ENCODE data around the gene CSF1R.

CSF1R gene

DNA sequence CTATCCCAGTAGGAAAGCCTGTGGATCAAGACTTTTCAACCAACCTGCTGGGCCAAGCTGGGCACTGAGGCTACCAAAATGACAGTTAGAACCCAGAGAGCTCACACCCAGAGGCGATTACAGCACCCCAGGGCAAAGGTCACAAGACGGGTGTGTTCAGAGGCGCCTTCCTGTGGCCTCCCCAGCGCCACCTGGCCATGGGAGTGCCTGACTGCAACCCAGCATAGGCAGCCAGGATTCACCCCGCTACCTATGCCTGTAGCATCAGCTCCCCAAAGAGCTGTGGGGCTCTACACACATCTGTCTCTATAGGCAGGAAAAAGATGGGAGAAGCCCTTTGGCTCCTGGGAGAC is 35.8 kb upstream of the CSF1R start:
- H3K4me3 ChIP-seq = no peak overlapping the region
- peak overlapping the region in 2 of 21 experiments; percentile 10 to 28 for H3K27ac ChIP-seq

GRCh38 chr5:150121448-150122157 is 35.2 kb upstream of the CSF1R start:
- Histone ChIP-seq H3K4me3 (no peak overlapping the region), H3K27ac (peak overlapping the region in 1 of 21 experiments; percentile 20)

- Histone ChIP-seq H3K27ac (peak overlapping the region in 2 of 21 experiments; percentile 20 to 28), H3K4me3 (no peak overlapping the region)
Measured at GRCh38 chr5:150120617-150121447, 34.5 kb upstream of the CSF1R start.

- Histone ChIP-seq H3K27ac (no peak overlapping the region), H3K4me3 (no peak overlapping the region)
Measured at GRCh38 chr5:150120062-150120441, 33.7 kb upstream of the CSF1R start.

- no peak overlapping the region for H3K4me3 ChIP-seq
- no peak overlapping the region for H3K27ac ChIP-seq
Measured at GRCh38 chr5:150119421-150120061, 33.2 kb upstream of the CSF1R start.

GRCh38 chr5:150118561-150119229 is 32.3 kb upstream of the CSF1R start:
- no peak overlapping the region for H3K27ac ChIP-seq

GRCh38 chr5:150117945-150118560 is 31.7 kb upstream of the CSF1R start:
- Histone ChIP-seq H3K27ac (no peak overlapping the region), H3K4me3 (no peak overlapping the region)

More at GRCh38 chr5:150118561-150119229, 32.3 kb upstream of the CSF1R start:
- H3K4me3 ChIP-seq = no peak overlapping the region

DNA sequence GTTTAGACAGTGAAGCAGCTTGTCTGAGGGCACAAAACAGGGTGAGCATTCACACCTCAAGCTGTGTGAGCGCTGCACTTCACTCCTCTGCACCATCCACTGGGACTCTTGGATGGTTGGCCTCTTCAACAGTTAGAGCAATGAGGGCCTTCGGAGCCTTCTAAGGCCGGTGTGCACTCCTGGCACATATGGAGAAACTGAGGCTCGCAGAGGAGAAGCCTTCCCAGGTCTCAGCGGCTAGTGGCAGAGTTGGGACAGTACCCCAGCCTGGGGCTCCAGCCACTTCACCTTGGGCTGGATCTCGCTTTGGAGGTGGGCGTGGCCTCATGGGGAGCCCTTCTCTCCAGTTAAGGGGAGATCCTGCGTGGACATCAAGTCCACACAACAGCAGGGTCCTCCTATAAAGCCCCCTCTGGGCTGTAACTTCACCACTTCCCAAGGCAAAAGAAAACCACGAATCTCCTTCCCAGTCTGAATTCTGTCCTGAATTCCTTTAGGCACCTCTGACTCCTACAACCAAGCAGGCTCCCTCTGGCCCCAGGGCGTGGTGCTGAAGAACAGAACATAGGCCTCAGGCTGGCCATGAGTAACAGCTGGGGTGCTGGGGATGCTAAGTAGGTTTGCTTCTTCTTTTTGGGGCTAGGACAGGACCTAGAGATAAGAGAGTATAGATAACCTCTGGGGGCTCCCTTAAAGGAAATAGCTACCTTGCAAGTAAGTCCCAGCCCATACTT is 30.5 kb upstream of the CSF1R start:
- Histone ChIP-seq H3K27ac (peak overlapping the region in 1 of 21 experiments; percentile 22), H3K4me3 (no peak overlapping the region)

- H3K4me3 ChIP-seq = no peak overlapping the region
- peak overlapping the region in 4 of 21 experiments; percentile 5 to 31 (median 8) for H3K27ac ChIP-seq
Measured at GRCh38 chr5:150114773-150115408, 28.5 kb upstream of the CSF1R start.

DNA sequence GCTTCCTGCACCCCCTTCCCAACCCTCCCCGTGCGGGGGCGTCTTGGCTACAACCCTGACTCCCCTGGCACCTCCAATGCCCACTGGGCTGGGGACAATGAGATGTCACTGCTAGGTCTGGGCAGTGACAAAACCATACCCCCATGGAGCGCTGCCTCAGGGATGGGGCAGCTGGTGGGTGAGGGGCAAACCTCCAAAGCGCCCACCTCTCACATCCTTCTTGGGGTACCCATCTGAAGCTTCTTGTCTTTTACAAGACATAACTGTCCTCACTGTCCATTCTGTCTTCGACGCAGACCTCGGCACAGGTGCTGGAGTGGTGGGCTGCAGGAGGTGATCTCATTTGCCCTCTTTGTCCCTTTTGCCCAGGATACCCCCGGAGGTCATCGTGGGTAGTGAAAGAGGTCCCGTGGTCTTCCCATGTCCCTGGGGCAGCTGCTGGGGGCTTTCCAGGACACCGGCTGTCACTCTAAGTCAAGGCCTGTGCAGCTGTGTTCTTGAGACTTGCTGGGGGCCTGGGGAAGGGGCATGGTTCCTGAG is 27.8 kb upstream of the CSF1R start:
- Histone ChIP-seq H3K4me3 (no peak overlapping the region), H3K27ac (peak overlapping the region in 2 of 21 experiments; percentile 5 to 31)

GRCh38 chr5:150113047-150113744 is 26.8 kb upstream of the CSF1R start:
- Histone ChIP-seq H3K4me3 (no peak overlapping the region), H3K27ac (peak overlapping the region in 18 of 21 experiments; percentile 6 to 72 (median 48))

DNA sequence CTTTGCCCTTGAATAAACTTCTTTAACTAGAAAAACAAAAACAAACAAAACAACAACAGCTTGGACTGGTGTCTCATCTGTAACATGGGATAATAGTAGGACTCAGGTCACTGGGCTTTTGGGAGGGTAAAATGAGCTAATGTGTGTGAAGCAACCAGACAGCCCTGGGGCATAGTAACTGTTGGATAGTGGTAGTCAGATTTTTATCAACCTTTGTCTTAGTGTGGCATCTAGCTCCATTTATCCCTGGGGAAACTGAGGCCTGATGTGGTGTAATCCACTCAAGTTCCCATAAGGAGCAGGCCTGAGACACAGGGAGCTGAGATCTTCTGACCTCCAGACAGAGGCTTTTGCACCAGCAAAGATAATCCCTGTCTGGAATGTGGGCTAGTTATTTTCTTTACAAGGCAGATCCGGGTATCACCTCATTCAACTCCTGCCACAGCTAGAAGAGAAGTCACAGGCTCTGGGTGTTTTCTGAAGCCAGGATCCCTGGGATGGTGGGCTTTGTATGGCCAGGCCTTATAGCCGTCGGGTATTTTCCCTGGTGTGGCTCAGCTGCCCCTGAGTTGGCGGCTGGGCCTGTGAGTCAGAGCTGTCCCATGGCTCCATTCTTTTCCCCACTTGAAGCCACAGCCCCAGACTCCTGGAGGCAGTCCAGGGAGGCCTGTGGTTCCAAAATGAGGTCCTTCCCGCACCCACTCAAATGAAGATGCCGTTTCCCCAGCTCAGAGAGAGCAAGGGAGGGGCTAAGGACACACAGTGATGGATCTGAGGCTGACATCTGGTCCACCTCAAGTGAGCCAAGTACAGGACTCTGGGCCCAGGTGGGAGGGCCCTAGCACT is 26.1 kb upstream of the CSF1R start:
- H3K4me3 ChIP-seq = no peak overlapping the region
- H3K27ac ChIP-seq = peak overlapping the region in 19 of 21 experiments; percentile 11 to 72 (median 47)

GRCh38 chr5:150111122-150111521 is 24.8 kb upstream of the CSF1R start:
- no peak overlapping the region for H3K4me3 ChIP-seq
- peak overlapping the region in 6 of 21 experiments; percentile 2 to 60 (median 15) for H3K27ac ChIP-seq

- H3K27ac ChIP-seq = no peak overlapping the region
- H3K4me3 ChIP-seq = no peak overlapping the region
Measured at GRCh38 chr5:150109921-150110320, 23.6 kb upstream of the CSF1R start.

- peak overlapping the region in 16 of 21 experiments; percentile 4 to 73 (median 42) for H3K27ac ChIP-seq
- H3K4me3 ChIP-seq = no peak overlapping the region
Measured at GRCh38 chr5:150108711-150109514, 22.6 kb upstream of the CSF1R start.
